GM20000 (cell line): ENCODE results near the gene SLC35F3.

ENCODE experiments used
- DNase-seq: peaks from one replicate; pipeline ENCODE4 v3.0.0; 2012; ENCODE audit warnings: low spot score
- TF ChIP-seq, protein P1 (sequence below): IDR thresholded peaks from 2 replicates; pipeline ENCODE4 v1.5.1; 2012; ENCODE audit warnings: mild to moderate bottlenecking, control low read depth; ENCODE audit errors: extremely low read depth, missing control alignments

Gene SLC35F3

DNA sequence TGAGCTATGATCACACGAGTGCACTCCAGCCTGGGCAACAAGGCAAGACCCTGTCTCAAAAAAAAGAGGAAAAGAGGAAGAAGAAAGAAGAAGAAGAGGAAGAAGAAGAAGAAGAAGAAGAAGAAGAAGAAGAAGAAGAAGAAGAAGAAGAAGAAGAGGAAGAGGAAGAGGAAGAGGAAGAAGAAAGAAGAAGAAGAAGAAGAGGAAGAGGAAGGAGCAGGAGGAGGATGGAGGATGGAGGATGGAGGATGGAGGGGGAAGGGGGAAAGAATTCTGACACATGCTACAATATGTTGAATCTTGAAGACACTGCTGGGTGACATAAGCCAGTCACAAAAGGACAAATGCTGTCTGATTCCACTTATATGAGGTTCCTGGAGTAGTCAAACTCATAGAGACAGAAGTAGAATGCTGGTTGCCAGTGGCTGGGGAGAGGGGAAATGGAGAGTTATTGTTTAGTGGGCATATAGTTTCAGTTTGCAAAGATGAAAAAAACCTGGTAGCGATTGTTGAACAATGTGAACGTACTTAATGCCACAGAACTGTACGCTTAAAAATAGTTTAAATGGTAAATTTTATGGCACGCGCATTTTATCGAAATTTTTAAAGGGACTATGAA lies 421.5 kb downstream of the SLC35F3 start:
- DNase-seq = no peak
- TF ChIP-seq, protein P1, sequence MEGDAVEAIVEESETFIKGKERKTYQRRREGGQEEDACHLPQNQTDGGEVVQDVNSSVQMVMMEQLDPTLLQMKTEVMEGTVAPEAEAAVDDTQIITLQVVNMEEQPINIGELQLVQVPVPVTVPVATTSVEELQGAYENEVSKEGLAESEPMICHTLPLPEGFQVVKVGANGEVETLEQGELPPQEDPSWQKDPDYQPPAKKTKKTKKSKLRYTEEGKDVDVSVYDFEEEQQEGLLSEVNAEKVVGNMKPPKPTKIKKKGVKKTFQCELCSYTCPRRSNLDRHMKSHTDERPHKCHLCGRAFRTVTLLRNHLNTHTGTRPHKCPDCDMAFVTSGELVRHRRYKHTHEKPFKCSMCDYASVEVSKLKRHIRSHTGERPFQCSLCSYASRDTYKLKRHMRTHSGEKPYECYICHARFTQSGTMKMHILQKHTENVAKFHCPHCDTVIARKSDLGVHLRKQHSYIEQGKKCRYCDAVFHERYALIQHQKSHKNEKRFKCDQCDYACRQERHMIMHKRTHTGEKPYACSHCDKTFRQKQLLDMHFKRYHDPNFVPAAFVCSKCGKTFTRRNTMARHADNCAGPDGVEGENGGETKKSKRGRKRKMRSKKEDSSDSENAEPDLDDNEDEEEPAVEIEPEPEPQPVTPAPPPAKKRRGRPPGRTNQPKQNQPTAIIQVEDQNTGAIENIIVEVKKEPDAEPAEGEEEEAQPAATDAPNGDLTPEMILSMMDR = no peak

DNA sequence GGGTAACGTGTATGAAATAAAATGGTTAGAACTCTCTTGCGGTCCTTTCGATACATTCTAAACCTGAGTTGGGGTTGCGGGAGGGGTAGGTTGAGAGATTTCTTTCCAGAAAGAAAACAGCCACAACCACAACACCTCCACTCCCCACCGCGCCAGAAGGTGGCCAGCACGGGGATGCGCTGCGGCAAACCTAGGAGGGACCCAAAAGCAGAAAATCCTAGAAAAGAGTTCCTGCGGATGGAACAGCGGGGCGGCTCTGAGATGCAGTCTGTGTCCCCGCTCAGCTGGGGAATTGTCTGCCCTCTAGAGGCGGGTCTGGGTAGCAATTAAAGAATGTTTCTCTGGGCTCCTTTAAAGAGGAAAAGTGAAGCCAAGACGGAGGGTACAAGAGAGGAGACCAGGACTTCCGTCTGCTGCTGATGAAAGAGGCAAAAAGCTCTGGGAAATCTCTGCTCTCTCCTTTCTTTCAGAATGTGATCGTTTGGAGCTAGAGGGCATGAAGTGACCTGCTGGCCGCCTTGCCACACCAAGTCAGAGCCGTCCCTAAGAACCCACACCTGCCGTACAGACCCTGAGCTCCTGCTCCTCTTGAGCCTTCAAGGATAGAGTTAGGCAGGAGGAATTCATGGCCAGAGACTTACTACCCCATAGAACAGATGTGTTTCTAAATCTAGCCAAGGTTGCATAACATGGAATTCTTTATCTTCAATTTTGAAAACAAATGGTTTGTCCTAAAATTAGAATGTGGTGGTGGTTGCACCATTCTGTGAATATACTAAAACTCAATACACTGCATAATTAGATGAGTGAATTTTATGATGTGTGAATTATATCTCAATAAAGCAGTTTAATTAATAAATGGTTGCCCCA lies 422.3 kb downstream of the SLC35F3 start:
- DNase-seq = peak; percentile 66
- TF ChIP-seq, protein P1 = peak; percentile 55

DNA sequence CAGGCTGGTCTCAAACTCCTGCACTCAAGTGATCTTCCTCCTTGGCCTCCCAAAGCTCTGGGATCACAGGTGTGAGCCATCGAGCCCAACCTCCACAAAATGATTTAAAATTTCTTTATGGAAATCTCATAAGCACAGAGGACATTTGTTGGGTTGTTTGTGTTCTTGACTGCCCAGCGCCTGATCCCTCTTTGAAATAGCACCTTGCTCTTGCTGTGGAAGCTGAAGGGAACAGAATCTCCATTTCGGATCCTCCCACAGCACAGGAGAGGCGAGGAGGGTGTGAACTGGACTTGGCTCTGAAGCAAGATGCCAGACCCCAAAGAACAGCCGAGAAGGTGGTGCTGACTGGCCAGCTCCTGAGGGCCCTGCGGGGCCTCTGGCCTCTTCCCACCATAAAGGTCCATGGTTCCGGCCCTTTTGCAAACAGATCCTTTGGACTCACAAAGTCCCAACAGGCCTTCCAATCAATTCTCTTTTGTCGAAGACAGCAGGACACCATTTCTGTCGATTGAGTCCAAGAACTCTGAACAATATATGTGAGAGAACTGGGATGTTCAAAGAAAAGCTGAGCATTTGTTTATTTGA lies 423.2 kb downstream of the SLC35F3 start:
- TF ChIP-seq, protein P1 = no peak
- DNase-seq = no peak

DNA sequence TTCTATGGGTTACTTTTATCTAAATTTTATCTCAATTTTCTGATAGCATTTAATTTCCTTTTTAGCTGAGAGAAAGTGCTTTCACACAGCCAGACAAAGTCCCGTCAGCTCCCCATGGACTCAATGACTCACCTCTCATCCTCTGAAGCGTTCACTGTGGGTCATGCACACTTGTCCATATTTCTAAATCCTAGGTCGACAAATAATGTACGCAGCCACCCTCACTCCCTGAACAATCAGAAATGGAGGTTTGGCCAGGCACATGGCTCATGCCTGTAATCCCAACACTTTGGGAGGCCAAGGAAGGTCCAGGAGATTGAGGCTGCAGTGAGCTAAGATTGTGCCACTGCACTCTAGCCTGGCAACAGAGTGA lies 426.4 kb downstream of the SLC35F3 start:
- DNase-seq = no peak
- TF ChIP-seq, protein P1 = no peak

DNA sequence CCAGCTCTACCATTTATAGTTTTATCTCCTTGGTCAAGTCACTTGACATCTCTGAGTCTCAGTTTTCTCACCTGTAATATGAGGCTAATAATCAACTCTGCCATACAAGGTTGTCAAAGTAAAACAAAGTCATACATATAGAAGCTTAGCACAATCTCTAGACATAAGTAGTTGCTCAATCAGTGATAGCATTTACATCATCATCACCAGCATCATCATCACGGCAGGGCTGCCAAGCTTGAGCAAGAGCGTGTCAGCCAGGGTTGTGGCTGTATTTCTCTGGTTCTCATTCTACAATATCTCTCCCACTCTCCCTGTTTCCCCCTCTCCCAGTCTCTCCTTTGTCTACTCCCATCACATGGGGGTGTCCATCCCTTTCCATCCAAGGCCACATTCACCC lies 427.0 kb downstream of the SLC35F3 start:
- TF ChIP-seq, protein P1 = no peak
- no peak for DNase-seq

DNA sequence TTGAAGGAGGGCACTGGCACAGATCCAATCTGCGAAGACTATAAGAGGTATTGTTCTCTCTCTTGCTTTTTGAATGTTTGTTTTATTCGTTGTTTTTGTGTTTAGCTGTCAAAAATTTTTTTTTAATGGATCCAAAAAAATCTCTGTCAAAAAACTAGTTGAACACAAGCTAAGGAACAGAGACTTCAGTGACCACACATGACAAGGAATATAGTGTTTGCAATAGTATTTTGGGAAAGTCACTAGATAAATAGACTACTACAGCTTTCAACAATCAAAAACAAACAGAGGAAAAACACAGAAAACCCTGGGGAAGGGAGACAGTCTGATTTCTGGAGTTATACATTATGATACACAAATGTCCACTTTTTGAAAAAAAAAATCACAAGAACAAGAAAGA lies 431.9 kb downstream of the SLC35F3 start:
- TF ChIP-seq, protein P1 = no peak
- no peak for DNase-seq

DNA sequence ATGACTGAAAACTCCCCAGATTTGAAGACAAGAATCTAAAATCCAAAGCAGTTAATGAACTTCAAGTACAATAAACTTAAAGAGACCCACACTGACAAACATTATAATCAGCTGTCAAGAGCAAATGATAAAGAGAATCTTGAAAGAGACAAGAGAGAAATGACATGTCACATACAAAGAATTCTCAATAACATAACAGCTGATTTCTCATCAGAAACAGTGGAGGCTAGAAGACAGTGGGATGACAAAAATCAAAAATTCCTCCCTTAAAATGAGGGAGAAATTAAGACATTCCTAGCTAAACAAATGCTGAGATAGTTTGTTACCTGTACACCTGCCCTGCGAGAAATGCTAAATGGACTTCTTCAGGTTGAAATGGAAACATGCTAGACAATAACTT lies 432.8 kb downstream of the SLC35F3 start:
- no peak for DNase-seq
- TF ChIP-seq, protein P1 = no peak
